Activated CD8-positive, alpha-beta memory T cell treated with anti-CD3 and anti-CD28 coated beads, Interleukin-2, amount 10 ng/mL, durations not matched to agents 7 days and 5 days (primary cell): Measurements from ENCODE around the gene KIRREL3. TPM values are rescaled to one million over a fixed set of nuclear protein-coding genes. Genes with fewer than 3 reads are reported as not detected.

ENCODE experiments used
- ATAC-seq: fragments of 150-1000 bp; cut with Tn5 transposase; one replicate; pipeline ENCODE4 v1.10.0; 2021; ENCODE audit warnings: moderate library complexity
- CTCF ChIA-PET: fragments of 350-600 bp; sonication (Branson Sonifier 250); formaldehyde crosslinking; loops from one replicate; lab custom pipeline; 2021; ENCODE audit warnings: antibody characterized with exemption; lab: Charles Lee
- DNase-seq: peaks from one replicate; pipeline ENCODE4 v3.0.0-alpha.2; 2020
- H3K27ac Mint-ChIP-seq: one replicate; pipeline ENCODE4 v1.8.0; 2021; ENCODE audit warnings: mild to moderate bottlenecking, mixed read lengths
- H3K27me3 Mint-ChIP-seq: one replicate; pipeline ENCODE4 v1.8.0; 2021; ENCODE audit warnings: mixed read lengths
- H3K36me3 Mint-ChIP-seq: one replicate; pipeline ENCODE4 v1.8.0; 2021; ENCODE audit warnings: mild to moderate bottlenecking, mixed read lengths
- H3K4me1 Mint-ChIP-seq: one replicate; pipeline ENCODE4 v1.8.0; 2021; ENCODE audit warnings: mixed read lengths
- H3K4me3 Mint-ChIP-seq: one replicate; pipeline ENCODE4 v1.8.0; 2021; ENCODE audit warnings: mild to moderate bottlenecking, moderate library complexity, mixed read lengths
- H3K9me3 Mint-ChIP-seq: one replicate; pipeline ENCODE4 v1.8.0; 2022; ENCODE audit warnings: low read depth, mixed read lengths
- total RNA-seq, 2 experiments: library from RNA; stranded (reverse); gene quantifications; one replicate each; pipeline ENCODE4 v1.2.3, GENCODE V29; 2021

The KIRREL3 gene
- total RNA-seq, 2 experiments from 2014 or later = not detected

GRCh38 chr11:126914166-126914565, 86.4 kb downstream of the KIRREL3 start:
- no peak overlapping the region for H3K27ac Mint-ChIP-seq

GRCh38 chr11:126904520-126904919, 96.0 kb downstream of the KIRREL3 start:
- H3K27ac Mint-ChIP-seq = no peak overlapping the region
- H3K4me3 Mint-ChIP-seq = no peak overlapping the region
- H3K27me3 Mint-ChIP-seq = no peaks in the 10 kb centered on the region
- DNase-seq (no peak), ATAC-seq (no peak)
- CTCF ChIA-PET = no interaction called here
- H3K4me1 Mint-ChIP-seq = no peaks in the 10 kb centered on the region
- H3K9me3 Mint-ChIP-seq = no peaks in the 10 kb centered on the region
- H3K36me3 Mint-ChIP-seq = no peaks in the 10 kb centered on the region

More at GRCh38 chr11:126914166-126914565, 86.4 kb downstream of the KIRREL3 start:
- CTCF ChIA-PET = no interaction called here
- Mint-ChIP-seq H3K27me3 (no peaks in the 10 kb centered on the region), H3K36me3 (no peaks in the 10 kb centered on the region), H3K9me3 (no peaks in the 10 kb centered on the region), H3K4me3 (no peak overlapping the region), H3K4me1 (peaks cover 6% of the 10 kb centered on the region)
- ATAC-seq (no peak), DNase-seq (no peak)

DNA sequence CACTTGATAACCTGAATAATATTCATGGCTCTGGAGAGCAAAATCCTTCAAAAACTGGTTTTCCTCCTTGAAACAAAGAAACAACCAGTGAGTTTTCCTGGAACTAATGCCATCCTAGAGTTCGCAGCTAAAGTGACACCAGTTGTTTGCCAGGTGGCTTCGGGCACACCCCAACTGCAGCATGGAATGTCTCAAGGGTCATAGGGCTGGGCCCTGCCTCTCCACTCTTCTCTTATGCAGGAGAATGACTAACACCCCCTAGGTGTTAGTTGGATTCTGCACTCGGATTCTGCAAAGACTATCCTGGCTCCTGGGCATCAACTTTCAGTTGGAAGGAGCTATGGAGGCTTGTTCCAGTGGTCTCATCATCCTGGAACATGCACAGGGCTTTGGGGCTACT, 98.8 kb downstream of the KIRREL3 start:
- H3K9me3 Mint-ChIP-seq = no peaks in the 10 kb centered on the region
- no peak overlapping the region for H3K27ac Mint-ChIP-seq
- no peaks in the 10 kb centered on the region for H3K27me3 Mint-ChIP-seq
- CTCF ChIA-PET = no interaction called here
- no peaks in the 10 kb centered on the region for H3K36me3 Mint-ChIP-seq
- no peaks in the 10 kb centered on the region for H3K4me1 Mint-ChIP-seq
- ATAC-seq (no peak), DNase-seq (no peak)
- H3K4me3 Mint-ChIP-seq = no peak overlapping the region

DNA sequence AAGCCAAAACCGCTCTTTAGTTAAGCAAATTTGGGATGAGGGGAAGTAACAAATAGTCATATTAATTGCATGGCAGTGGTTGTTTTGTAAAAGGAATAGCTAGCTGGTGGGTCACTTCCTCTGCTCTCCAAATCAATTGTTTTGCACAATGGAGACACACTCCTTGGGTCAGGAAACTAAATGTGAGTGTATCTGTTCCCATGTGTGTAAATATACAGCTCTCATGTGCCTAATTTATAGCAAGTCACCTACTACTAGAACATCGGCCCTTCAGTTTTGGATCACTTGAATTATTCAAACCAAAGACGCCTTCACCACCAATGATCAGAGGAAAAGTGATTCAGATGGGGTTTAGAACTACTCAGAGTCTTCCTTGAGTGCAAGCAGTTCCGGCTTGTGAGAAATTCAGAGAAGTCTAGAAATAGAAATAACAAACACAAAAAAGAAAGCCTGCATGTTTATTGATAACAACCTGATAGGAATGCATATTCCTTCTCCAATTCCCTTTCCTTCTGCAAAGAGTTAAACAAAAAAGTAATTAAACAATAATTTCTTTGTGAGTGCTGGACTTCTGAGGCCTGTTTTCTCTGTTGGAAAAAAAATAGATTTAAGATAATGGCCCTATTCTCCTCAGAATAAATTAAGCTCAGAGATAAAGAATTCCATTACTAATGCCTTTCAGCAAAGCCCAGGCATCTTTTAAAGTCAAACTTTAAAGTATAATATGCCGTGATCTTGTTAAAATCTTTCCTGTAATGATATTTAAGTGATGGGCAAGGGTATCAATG, 100.4 kb downstream of the KIRREL3 start:
- Mint-ChIP-seq H3K27ac (no peak overlapping the region), H3K9me3 (no peaks in the 10 kb centered on the region), H3K4me1 (no peaks in the 10 kb centered on the region), H3K27me3 (no peaks in the 10 kb centered on the region), H3K4me3 (no peak overlapping the region), H3K36me3 (no peaks in the 10 kb centered on the region)
- DNase-seq (no peak), ATAC-seq (no peak)
- CTCF ChIA-PET = no interaction called here

DNA sequence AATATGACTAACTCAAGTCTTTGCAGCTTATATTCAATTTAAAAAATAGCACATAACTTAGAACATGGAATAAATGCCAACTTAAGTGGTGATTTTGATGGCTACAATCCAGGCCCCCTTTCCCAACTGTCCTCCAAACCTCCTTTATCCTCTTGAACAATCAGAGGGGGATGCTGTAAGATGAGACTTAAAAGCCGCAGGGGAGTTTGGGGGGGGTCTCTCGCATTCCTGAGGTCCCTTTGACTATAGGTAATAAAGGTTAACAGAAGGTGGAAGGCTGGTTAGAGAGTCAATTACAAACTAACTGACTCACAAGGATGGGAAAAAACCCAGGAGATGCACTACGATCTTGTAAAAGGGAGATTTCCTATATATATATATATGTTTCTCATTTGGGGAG, 101.8 kb downstream of the KIRREL3 start:
- Mint-ChIP-seq H3K27me3 (no peaks in the 10 kb centered on the region), H3K4me1 (no peaks in the 10 kb centered on the region)

DNA sequence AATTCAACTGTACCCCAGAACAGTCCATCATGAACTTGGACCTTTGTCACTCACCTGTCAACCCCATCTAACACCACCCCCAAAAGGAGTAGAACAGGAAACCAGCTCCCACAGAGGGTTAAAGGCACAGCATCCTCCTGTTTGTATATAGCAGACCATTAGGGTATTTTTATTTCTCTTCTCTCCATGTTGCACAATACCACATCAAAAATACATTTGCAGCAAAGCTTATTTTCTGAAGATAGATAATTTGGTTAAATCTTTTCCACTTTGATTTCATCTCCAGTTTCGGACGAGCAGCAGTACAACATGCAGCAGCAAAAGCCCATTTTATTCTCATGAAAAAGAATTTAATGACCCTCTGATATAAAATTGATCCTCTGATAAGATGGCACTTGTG, 103.1 kb downstream of the KIRREL3 start:
- Mint-ChIP-seq H3K9me3 (peaks cover 2% of the 10 kb centered on the region), H3K27me3 (no peaks in the 10 kb centered on the region), H3K27ac (no peak overlapping the region), H3K4me3 (no peak overlapping the region), H3K4me1 (no peaks in the 10 kb centered on the region), H3K36me3 (no peaks in the 10 kb centered on the region)
- CTCF ChIA-PET = no interaction called here
- ATAC-seq (no peak), DNase-seq (no peak)

More for the DNA sequence above, 101.8 kb downstream of the KIRREL3 start:
- Mint-ChIP-seq H3K4me3 (no peak overlapping the region), H3K27ac (no peak overlapping the region), H3K9me3 (peaks cover 2% of the 10 kb centered on the region), H3K36me3 (no peaks in the 10 kb centered on the region)
- no peak for ATAC-seq
- CTCF ChIA-PET = no interaction called here
- no peak for DNase-seq

DNA sequence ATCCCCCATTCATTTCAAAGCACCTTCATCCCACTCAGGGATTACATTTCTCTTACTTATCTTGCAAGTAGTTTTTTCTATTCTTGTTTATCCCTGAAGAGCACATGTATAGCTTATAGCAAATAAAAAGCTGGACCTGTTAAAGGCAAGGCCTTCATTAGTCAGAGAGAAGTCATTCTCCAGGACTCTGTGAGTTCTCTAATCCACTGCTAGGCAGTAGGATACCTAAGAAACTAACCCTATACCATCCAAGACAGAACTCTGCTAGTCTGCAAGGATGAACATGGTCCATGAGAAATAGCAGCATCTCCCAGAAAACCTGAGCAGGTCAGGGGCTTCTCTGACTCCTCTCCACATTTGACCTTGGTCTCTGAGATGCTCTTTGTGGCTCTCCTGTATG, 104.5 kb downstream of the KIRREL3 start:
- Mint-ChIP-seq H3K4me1 (no peaks in the 10 kb centered on the region), H3K36me3 (no peaks in the 10 kb centered on the region), H3K27ac (no peak overlapping the region), H3K4me3 (no peak overlapping the region), H3K9me3 (peaks cover 2% of the 10 kb centered on the region), H3K27me3 (no peaks in the 10 kb centered on the region)
- ATAC-seq = no peak
- CTCF ChIA-PET = no interaction called here
- no peak for DNase-seq

GRCh38 chr11:126893796-126894195, 106.8 kb downstream of the KIRREL3 start:
- H3K4me1 Mint-ChIP-seq = no peaks in the 10 kb centered on the region
- no peaks in the 10 kb centered on the region for H3K36me3 Mint-ChIP-seq
- ATAC-seq (no peak), DNase-seq (no peak)
- no peak overlapping the region for H3K27ac Mint-ChIP-seq
- peaks cover 2% of the 10 kb centered on the region for H3K9me3 Mint-ChIP-seq
- CTCF ChIA-PET = no interaction called here
- H3K4me3 Mint-ChIP-seq = no peak overlapping the region
- H3K27me3 Mint-ChIP-seq = no peaks in the 10 kb centered on the region

DNA sequence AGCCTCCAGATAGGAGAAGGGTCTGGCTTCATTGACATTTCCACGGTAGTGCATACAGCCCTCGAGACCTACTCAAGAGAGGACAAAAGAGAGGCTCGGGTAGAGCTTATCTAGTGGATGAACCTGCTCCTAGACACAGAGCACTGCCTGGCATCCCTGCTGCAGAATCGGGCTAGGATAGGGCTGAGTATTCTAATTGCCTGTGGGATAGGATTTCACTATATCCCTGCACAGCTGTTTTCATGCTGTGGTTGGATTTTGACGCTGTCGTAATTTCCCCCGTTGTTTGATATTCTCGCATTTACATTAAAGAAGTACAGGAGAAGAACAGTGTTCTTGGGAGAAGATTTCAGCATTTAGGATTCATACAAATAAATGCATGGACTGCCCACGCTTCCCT, 107.8 kb downstream of the KIRREL3 start:
- peaks cover 2% of the 10 kb centered on the region for H3K9me3 Mint-ChIP-seq
- ATAC-seq (no peak), DNase-seq (no peak)
- no peak overlapping the region for H3K4me3 Mint-ChIP-seq
- H3K27me3 Mint-ChIP-seq = no peaks in the 10 kb centered on the region
- CTCF ChIA-PET = no interaction called here
- no peak overlapping the region for H3K27ac Mint-ChIP-seq
- no peaks in the 10 kb centered on the region for H3K4me1 Mint-ChIP-seq
- no peaks in the 10 kb centered on the region for H3K36me3 Mint-ChIP-seq

GRCh38 chr11:126891556-126892217, 108.9 kb downstream of the KIRREL3 start:
- no peaks in the 10 kb centered on the region for H3K4me1 Mint-ChIP-seq
- H3K9me3 Mint-ChIP-seq = peaks cover 2% of the 10 kb centered on the region
- no peak overlapping the region for H3K27ac Mint-ChIP-seq
- H3K36me3 Mint-ChIP-seq = no peaks in the 10 kb centered on the region
- H3K27me3 Mint-ChIP-seq = no peaks in the 10 kb centered on the region
- DNase-seq = no peak
- ATAC-seq = no peak
- no peak overlapping the region for H3K4me3 Mint-ChIP-seq
- CTCF ChIA-PET = no interaction called here

GRCh38 chr11:126890561-126890960, 110.0 kb downstream of the KIRREL3 start:
- DNase-seq (no peak), ATAC-seq (no peak)
- Mint-ChIP-seq H3K4me3 (no peak overlapping the region), H3K27ac (no peak overlapping the region), H3K4me1 (no peaks in the 10 kb centered on the region), H3K36me3 (no peaks in the 10 kb centered on the region), H3K9me3 (peaks cover 2% of the 10 kb centered on the region), H3K27me3 (no peaks in the 10 kb centered on the region)
- CTCF ChIA-PET = no interaction called here

DNA sequence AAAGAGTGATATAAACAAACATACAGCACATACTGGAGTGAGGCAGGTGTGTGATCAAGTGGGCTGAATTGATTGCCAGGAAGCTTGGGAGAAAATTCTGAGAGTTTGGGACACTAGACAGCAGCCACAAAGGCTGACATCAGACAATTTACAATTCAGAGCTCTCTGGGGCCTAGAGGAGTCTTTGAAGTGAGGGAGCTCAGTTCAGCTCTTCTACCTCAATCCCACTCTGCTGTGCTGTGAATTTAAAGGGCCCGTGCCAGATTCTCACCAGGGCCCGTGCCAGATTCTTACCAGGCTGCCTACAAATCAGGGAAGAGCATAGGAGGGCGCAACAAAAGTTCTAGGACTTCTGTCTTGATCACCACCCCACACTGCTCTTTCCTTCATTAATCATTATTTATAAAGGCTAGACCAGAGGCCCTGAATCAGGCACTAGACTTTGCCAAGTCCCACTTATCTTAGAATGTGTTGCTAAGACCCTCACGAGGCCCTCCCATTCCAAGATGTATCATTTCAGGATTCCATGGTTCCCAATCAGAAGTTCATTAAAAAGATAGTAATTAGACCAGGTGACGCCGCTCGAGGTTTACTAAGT, 112.4 kb downstream of the KIRREL3 start:
- no peaks in the 10 kb centered on the region for H3K27me3 Mint-ChIP-seq
- no peak overlapping the region for H3K4me3 Mint-ChIP-seq
- no peak overlapping the region for H3K27ac Mint-ChIP-seq
- ATAC-seq = no peak
- H3K9me3 Mint-ChIP-seq = no peaks in the 10 kb centered on the region
- no peaks in the 10 kb centered on the region for H3K36me3 Mint-ChIP-seq
- H3K4me1 Mint-ChIP-seq = no peaks in the 10 kb centered on the region
- DNase-seq = no peak
- CTCF ChIA-PET = no interaction called here

DNA sequence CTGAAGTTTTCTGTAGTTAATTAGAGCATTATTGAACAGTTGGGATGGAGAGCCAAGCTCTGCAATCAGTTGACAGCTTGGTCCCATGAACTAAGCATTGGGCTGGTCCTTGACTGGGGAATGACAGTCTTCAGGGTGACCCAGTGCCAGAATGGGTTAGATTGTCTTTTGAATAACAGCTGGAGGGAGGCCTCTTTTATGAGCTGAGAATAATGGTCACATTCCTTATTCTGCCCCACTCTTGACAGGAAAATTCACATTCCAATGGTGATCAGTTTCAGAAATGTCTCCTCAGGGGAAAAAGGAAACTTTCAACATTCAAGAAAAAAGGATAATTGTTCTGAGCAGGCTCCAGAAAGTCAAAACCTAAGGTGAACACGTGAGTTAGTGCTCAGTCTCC, 113.9 kb downstream of the KIRREL3 start:
- H3K4me3 Mint-ChIP-seq = no peak overlapping the region
- H3K27me3 Mint-ChIP-seq = no peaks in the 10 kb centered on the region
- H3K9me3 Mint-ChIP-seq = no peaks in the 10 kb centered on the region
- CTCF ChIA-PET = interaction anchor here (0.7 kb wide), 1 partner anchor 102 kb away, joined by 3 read pairs; no protein-coding TSS in a partner anchor
- H3K36me3 Mint-ChIP-seq = no peaks in the 10 kb centered on the region
- DNase-seq (no peak), ATAC-seq (no peak)
- H3K4me1 Mint-ChIP-seq = no peaks in the 10 kb centered on the region
- no peak overlapping the region for H3K27ac Mint-ChIP-seq

DNA sequence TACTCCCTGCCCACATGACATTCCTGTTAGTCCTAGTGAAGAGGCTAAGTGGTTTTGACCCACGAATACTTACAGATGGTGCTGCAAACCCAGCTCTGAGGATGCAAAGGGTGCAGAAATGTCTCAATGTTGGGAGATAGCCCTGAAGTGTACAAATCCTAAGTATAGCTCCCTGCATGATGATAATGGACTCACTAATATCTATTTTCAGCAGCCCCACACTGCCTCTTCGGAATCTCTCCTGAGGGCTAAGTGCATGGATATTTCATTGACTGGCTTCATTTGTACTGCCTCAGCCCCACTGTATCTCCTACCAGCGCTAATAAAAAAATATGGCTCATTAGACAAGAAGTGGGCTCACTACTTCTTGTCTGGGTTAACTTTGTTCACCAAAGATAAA, 114.5 kb downstream of the KIRREL3 start:
- H3K4me3 Mint-ChIP-seq = no peak overlapping the region

More for the DNA sequence above, 114.5 kb downstream of the KIRREL3 start:
- H3K27me3 Mint-ChIP-seq = no peaks in the 10 kb centered on the region
- DNase-seq (no peak), ATAC-seq (no peak)
- H3K27ac Mint-ChIP-seq = no peak overlapping the region
- no peaks in the 10 kb centered on the region for H3K36me3 Mint-ChIP-seq
- no peaks in the 10 kb centered on the region for H3K4me1 Mint-ChIP-seq
- CTCF ChIA-PET = interaction anchor here (0.7 kb wide), 1 partner anchor 102 kb away, joined by 3 read pairs; no protein-coding TSS in a partner anchor
- H3K9me3 Mint-ChIP-seq = no peaks in the 10 kb centered on the region
